K562 (cell line): ENCODE data around the gene TMEM139. TPM values are rescaled to one million over a fixed set of nuclear protein-coding genes. Genes with fewer than 3 reads are reported as not detected.

Source experiments
- ATAC-seq: fragments of 200-7000 bp; cut with Tn5 transposase; 3 replicates; pipeline ENCODE4 v1.9.1; 2020; ENCODE audit warnings: moderate library complexity
- BruUV-seq: library from RNA; stranded (reverse); fragments of 400-500 nt; replicated peaks from 2 replicates; lab custom pipeline; 2021; lab: Mats Ljungman, UMichigan
- CTCF ChIA-PET: fragments of 300-600 bp; formaldehyde crosslinking; extraction: SDS; loops from one replicate; lab custom pipeline; 2021; ENCODE audit warnings: low intra/inter-chr PET ratio; lab: Yijun Ruan, JAX
- POLR2A ChIA-PET: fragments of 300-600, 350-650 bp; sonication (Branson Sonifier 250); formaldehyde crosslinking; extraction: SDS; loops from one replicate; lab custom pipeline; 2021; ENCODE audit warnings: antibody characterized with exemption, inconsistent platforms; lab: Yijun Ruan, JAX
- DNase-seq, 4 experiments: peaks; one replicate each; pipeline versions ENCODE4 v3.0.0 to v3.0.0-alpha.2; 2011 to 2018; ENCODE audit warnings: low spot score in 3 of 4, mixed read lengths in 3 of 4; ENCODE audit errors: extremely low read depth in 1 of 4
- FAIRE-seq: peaks from 2 replicates; lab custom pipeline; 2011; peaks lifted over from hg19 to GRCh38; lab: Jason Lieb, UNC
- H2AFZ ChIP-seq: 2 replicates; pipeline ENCODE4 v1.6.0; 2011; ENCODE audit warnings: low read depth, low read length, control low read depth, inconsistent platforms
- H3K27ac ChIP-seq: fragments of 200-600 bp; 3 replicates; pipeline ENCODE4 v1.8.0; 2011; ENCODE audit warnings: low read depth, mild to moderate bottlenecking, control low read depth, inconsistent platforms, low read length, moderate library complexity, mixed read lengths; ENCODE audit errors: extremely low read depth
- H3K27me3 ChIP-seq, 2 experiments: fragments of 300-600 bp in 1 of 2; 2 replicates in 1 of 2; 3 replicates in 1 of 2; pipeline versions ENCODE4 v1.6.0 to v1.8.0; 2011; ENCODE audit warnings: inconsistent platforms in 2 of 2, low read length in 2 of 2, mild to moderate bottlenecking in 1 of 2, mixed read lengths in 1 of 2, moderate library complexity in 1 of 2; ENCODE audit not compliant: control insufficient read depth in 2 of 2, insufficient read depth in 2 of 2
- H3K36me3 ChIP-seq: fragments of 300-600 bp; 3 replicates; pipeline ENCODE4 v1.8.0; 2011; ENCODE audit warnings: mild to moderate bottlenecking, low read length, inconsistent platforms; ENCODE audit not compliant: control insufficient read depth, insufficient read depth
- H3K4me1 ChIP-seq, 2 experiments: fragments of 200-600 bp in 1 of 2; replicated peaks in 1 of 2; 2 replicates in 1 of 2; 3 replicates in 1 of 2; pipeline versions ENCODE4 v1.5.1 to v1.8.0; 2011; ENCODE audit warnings: inconsistent platforms in 2 of 2, low read length in 2 of 2, mild to moderate bottlenecking in 1 of 2, mixed read lengths in 1 of 2, moderate library complexity in 1 of 2; ENCODE audit not compliant: control insufficient read depth in 2 of 2, insufficient read depth in 2 of 2
- H3K4me2 ChIP-seq: 2 replicates; pipeline ENCODE4 v1.6.1; 2011; ENCODE audit warnings: low read length, control low read depth, inconsistent platforms, mixed read lengths; ENCODE audit not compliant: insufficient read depth
- H3K4me3 ChIP-seq: fragments of 200-600 bp; sonication (generic), shearing (Covaris generic); 2 replicates; pipeline ENCODE4 v1.5.1; 2016; ENCODE audit warnings: control low read depth, inconsistent platforms
- H3K79me2 ChIP-seq: fragments of 200-600 bp; 3 replicates; pipeline ENCODE4 v1.8.0; 2011; ENCODE audit warnings: low read length, inconsistent platforms; ENCODE audit not compliant: control insufficient read depth, insufficient read depth
- H3K9ac ChIP-seq, 2 experiments: 2 replicates each; pipeline versions ENCODE4 v1.6.0 to v1.6.1; 2011; ENCODE audit warnings: low read depth in 2 of 2, low read length in 2 of 2, control low read depth in 1 of 2, inconsistent platforms in 1 of 2, mild to moderate bottlenecking in 1 of 2, mixed read lengths in 1 of 2; ENCODE audit not compliant: insufficient read depth in 1 of 2
- H3K9me1 ChIP-seq: one replicate; pipeline ENCODE4 v1.6.0; 2011; ENCODE audit warnings: inconsistent platforms, mild to moderate bottlenecking, low read length, moderate library complexity; ENCODE audit not compliant: control insufficient read depth, insufficient read depth
- H3K9me3 ChIP-seq: replicated peaks from 2 replicates; pipeline ENCODE4 v1.5.1; 2011; ENCODE audit warnings: low read depth, low read length, inconsistent platforms; ENCODE audit not compliant: control insufficient read depth, insufficient read depth
- H4K20me1 ChIP-seq: replicated peaks from 2 replicates; pipeline ENCODE4 v1.6.1; 2011; ENCODE audit warnings: low read length, inconsistent platforms, mixed read lengths; ENCODE audit not compliant: control insufficient read depth, insufficient read depth
- ATF1 ChIP-seq, 2 experiments: fragments of 450-650 bp in 1 of 2; IDR thresholded peaks; 2 replicates each; pipeline ENCODE4 v1.6.1; 2016; ENCODE audit warnings: missing compliant biosample characterization in 1 of 2, missing genetic modification characterization in 1 of 2
- HSF4 ChIP-seq: fragments of 250-450 bp; sonication (Bioruptor Pico); IDR thresholded peaks from 2 replicates; pipeline ENCODE4 v2.1.2; 2022; ENCODE audit warnings: mild to moderate bottlenecking, moderate library complexity, borderline replicate concordance
- KDM4B ChIP-seq, 2 experiments: fragments of 450-650 bp in 1 of 2; sonication (generic) in 1 of 2; IDR thresholded peaks; 2 replicates each; pipeline ENCODE4 v1.6.1; 2016 to 2017; ENCODE audit warnings: borderline replicate concordance in 2 of 2, antibody characterized with exemption in 1 of 2, low read depth in 1 of 2, mild to moderate bottlenecking in 1 of 2
- MEF2D ChIP-seq: conservative IDR thresholded peaks from 2 replicates; pipeline ENCODE4 v1.6.1; 2016; ENCODE audit warnings: low read depth, missing genetic modification characterization, missing compliant biosample characterization
- ZBTB9 ChIP-seq: fragments of 450-650 bp; formaldehyde crosslinking; IDR thresholded peaks from 2 replicates; pipeline ENCODE4 v1.4.0; 2020; ENCODE audit warnings: mild to moderate bottlenecking, moderate library complexity
- ZNF253 ChIP-seq: fragments of 250-450 bp; sonication (Bioruptor Pico); conservative IDR thresholded peaks from 2 replicates; pipeline ENCODE4 v1.6.1; 2021; ENCODE audit warnings: mild to moderate bottlenecking
- WGBS: fragments of 100-300 bp; shearing (Covaris generic); methylation state at CpG from one replicate; pipeline ENCODE4 v1.1.6; 2016; ENCODE audit warnings: low coverage, mixed read lengths; ENCODE audit not compliant: insufficient coverage; ENCODE audit errors: missing lambda C conversion rate; 5-methylcytosine and 5-hydroxymethylcytosine counted together
- in situ Hi-C: fragments of 300-500 bp; cut with MboI; formaldehyde crosslinking; loops from 4 replicates; pipeline ENCODE4 v1.15.0; 2018; ENCODE audit warnings: inconsistent platforms, mixed read lengths
- intact Hi-C: fragments of 100-400 bp; cut with micrococcal nuclease; formaldehyde crosslinking; loops from 2 replicates; pipeline ENCODE4 v1.14.2; 2022
- polyA plus RNA-seq, 8 experiments: library from polyadenylated mRNA; depleted of rRNA in 4 of 8; stranded (reverse) in 5 of 8; unstranded in 3 of 8; fragments of >200 nt; fragmentation: Nextera tagmentation in 2 of 8; fragmentation: Illumina TruSeq in 1 of 8; extraction: Ambion mirVana in 2 of 8; extraction: Trizol in 1 of 8; gene quantifications; 2 replicates each; pipeline versions ENCODE4 v1.2.1 to v1.2.3, GENCODE V29; 2011 to 2014; ENCODE audit warnings: inconsistent platforms in 1 of 8, missing spikeins in 1 of 8
- total RNA-seq, 7 experiments: library from RNA; depleted of rRNA in 6 of 7; stranded (reverse); fragments of >200 nt in 6 of 7; fragmentation: Illumina TruSeq in 2 of 7; extraction: Trizol in 2 of 7; gene quantifications; 2 replicates each; pipeline versions ENCODE4 v1.2.1 to v1.2.3, GENCODE V29; 2011 to 2021; ENCODE audit warnings: low replicate concordance in 1 of 7

The TMEM139 gene
- total and polyA plus RNA-seq, 9 of the 15 experiments (the other 6 are each of a cell fraction or from before 2014, with no cell fraction given), result 0.27 to 1.8 (median 0.79) TPM

- DNase-seq, result no peak
- ChIA-PET POLR2A (interaction anchor here (0.9 to 1.7 kb wide), 6 partner anchors 8 to 40 kb away, joined by 3 to 11 read pairs (median 5); partner anchors contain the start of genes CASP2 and GSTK1), CTCF (no interaction called here)
- Histone ChIP-seq H3K9me3 (no peaks in the 10 kb centered on the region), H4K20me1 (no peaks in the 10 kb centered on the region)
- no peak for TF ChIP-seq ZNF253
- TF ChIP-seq KDM4B (IDR thresholded peaks at IDR 0.05; ENCODE audit: borderline replicate concordance in 2 of 2, low read depth in 1 of 2), result no peak
- TF ChIP-seq HSF4 (CRISPR knock-in tag), result no peak
- TF ChIP-seq ATF1 (CRISPR knock-in tag; IDR thresholded peaks at IDR 0.05), result no peak
- no peak for TF ChIP-seq ATF1 (tag; IDR thresholded peaks at IDR 0.05)
- TF ChIP-seq MEF2D (tag), result no peak
- no peak for TF ChIP-seq ZBTB9 (CRISPR knock-in tag)
- TF ChIP-seq, all 486 proteins: peak for 0
- no TSS peak for BruUV-seq
- ATAC-seq (no peak), FAIRE-seq (no peak)
- Histone ChIP-seq H3K4me2 (no peak overlapping the region), H3K27ac (no peak overlapping the region), H2AFZ (peak overlapping the region; percentile 27), H3K27me3 (no peaks in the 10 kb centered on the region), H3K9ac (no peak overlapping the region), H3K79me2 (no peaks in the 10 kb centered on the region), H3K4me3 (no peak overlapping the region), H3K4me1 (peaks cover 5 to 13% of the 10 kb centered on the region in 2 experiments; a peak in 3 of 5 replicates), H3K9me1 (no peaks in the 10 kb centered on the region), H3K36me3 (no peaks in the 10 kb centered on the region)
- intact Hi-C loops, result no loop called here
- 57% methylated on average over 1 of the region's 1 CpG for whole genome bisulfite sequencing
- in situ Hi-C loops, result no loop called here
Measured at GRCh38 chr7:143280160-143280559, 4.6 kb upstream of the TMEM139 start.
